GM12878 (cell line): ENCODE measurements around the gene WWP2. TPM values are rescaled to one million over a fixed set of nuclear protein-coding genes. Genes with fewer than 3 reads are reported as not detected.

Experiments used
- ATAC-seq: fragments of 200-7000 bp; cut with Tn5 transposase; 3 replicates; pipeline ENCODE4 v1.9.1; 2020; ENCODE audit warnings: mild to moderate bottlenecking, moderate library complexity
- BruUV-seq: library from RNA; stranded (reverse); fragments of 400-500 nt; replicated peaks from 2 replicates; lab custom pipeline; 2021; lab: Mats Ljungman, UMichigan
- CTCF ChIA-PET: fragments of 300-600 bp; sonication (Branson Sonifier 250); formaldehyde crosslinking; extraction: SDS; loops from one replicate; lab custom pipeline; 2021; ENCODE audit warnings: inconsistent platforms; lab: Yijun Ruan, JAX
- POLR2A ChIA-PET: fragments of 350-600 bp; formaldehyde crosslinking; extraction: SDS; loops from one replicate; lab custom pipeline; 2021; ENCODE audit warnings: inconsistent platforms; lab: Charles Lee
- RAD21 ChIA-PET: fragments of 300-600 bp; sonication (Branson Sonifier 250); formaldehyde crosslinking; loops from one replicate; lab custom pipeline; 2023; ENCODE audit warnings: antibody characterized with exemption; ENCODE audit not compliant: unreplicated experiment; lab: Charles Lee
- SMC1A ChIA-PET: fragments of 300-600 bp; sonication (Branson Sonifier 250); formaldehyde crosslinking; loops from one replicate; lab custom pipeline; 2023; ENCODE audit not compliant: unreplicated experiment, uncharacterized antibody; lab: Charles Lee
- DNase-seq: peaks from one replicate; pipeline ENCODE4 v3.0.0-alpha.2; 2011; ENCODE audit warnings: low read depth, low spot score
- FAIRE-seq: peaks from 3 replicates; lab custom pipeline; 2011; peaks lifted over from hg19 to GRCh38; lab: Jason Lieb, UNC
- H2AFZ ChIP-seq: 2 replicates; pipeline ENCODE4 v1.6.0; 2011; ENCODE audit warnings: low read depth, low read length, control low read depth; ENCODE audit not compliant: control insufficient read depth
- H3K27ac ChIP-seq: 2 replicates; pipeline ENCODE4 v1.5.1; 2011; ENCODE audit warnings: control low read depth; ENCODE audit not compliant: control insufficient read depth, insufficient read depth
- H3K27me3 ChIP-seq, 2 experiments: replicated peaks in 1 of 2; 2 replicates each; pipeline versions ENCODE4 v1.6.0 to v1.6.1; 2011; ENCODE audit warnings: low read length in 1 of 2; ENCODE audit not compliant: control insufficient read depth in 2 of 2, insufficient read depth in 2 of 2
- H3K36me3 ChIP-seq, 2 experiments: 2 replicates each; pipeline ENCODE4 v1.5.1; 2011; ENCODE audit warnings: low read length in 1 of 2; ENCODE audit not compliant: control insufficient read depth in 2 of 2, insufficient read depth in 2 of 2
- H3K4me1 ChIP-seq: 2 replicates; pipeline ENCODE4 v1.6.1; 2011; ENCODE audit warnings: mild to moderate bottlenecking, low read length, moderate library complexity, mixed read lengths; ENCODE audit not compliant: control insufficient read depth, insufficient read depth
- H3K4me2 ChIP-seq: 2 replicates; pipeline ENCODE4 v1.6.0; 2011; ENCODE audit warnings: control low read depth; ENCODE audit not compliant: control insufficient read depth, insufficient read depth
- H3K4me3 ChIP-seq: fragments of 200-600 bp; sonication (generic); 2 replicates; pipeline ENCODE4 v1.5.1; 2016
- H3K79me2 ChIP-seq: 2 replicates; pipeline ENCODE4 v1.6.0; 2011; ENCODE audit warnings: low read length; ENCODE audit not compliant: control insufficient read depth, insufficient read depth
- H3K9ac ChIP-seq: 2 replicates; pipeline ENCODE4 v1.8.0; 2011; ENCODE audit warnings: low read length, control low read depth, mixed read lengths; ENCODE audit not compliant: control insufficient read depth, insufficient read depth
- H3K9me3 ChIP-seq: replicated peaks from 3 replicates; pipeline ENCODE4 v1.5.1; 2011; ENCODE audit warnings: mild to moderate bottlenecking, low read length; ENCODE audit not compliant: control insufficient read depth, insufficient read depth
- H4K20me1 ChIP-seq: 2 replicates; pipeline ENCODE4 v1.6.0; 2011; ENCODE audit not compliant: control insufficient read depth, insufficient read depth
- ATF3 ChIP-seq: IDR thresholded peaks from 2 replicates; pipeline ENCODE4 v1.6.1; 2011; ENCODE audit warnings: low read depth, mild to moderate bottlenecking, low read length, moderate library complexity, borderline replicate concordance; ENCODE audit errors: extremely low read depth
- BACH1 ChIP-seq: fragments of 450-650 bp; IDR thresholded peaks from 2 replicates; pipeline ENCODE4 v1.6.1; 2017; ENCODE audit warnings: mild to moderate bottlenecking, borderline replicate concordance
- CBX3 ChIP-seq: fragments of 200-600 bp; sonication (generic); IDR thresholded peaks from 2 replicates; pipeline ENCODE4 v1.6.1; 2016; ENCODE audit warnings: low read depth, borderline replicate concordance
- FOXM1 ChIP-seq: IDR thresholded peaks from 2 replicates; pipeline ENCODE4 v1.6.1; 2012; ENCODE audit warnings: low read depth, mild to moderate bottlenecking, inconsistent platforms, low read length, moderate library complexity
- IKZF2 ChIP-seq, 2 experiments: fragments of 450-650 bp; IDR thresholded peaks; 2 replicates each; pipeline ENCODE4 v1.6.1; 2017; ENCODE audit warnings: mild to moderate bottlenecking in 2 of 2, moderate library complexity in 2 of 2
- IRF4 ChIP-seq: IDR thresholded peaks from 2 replicates; pipeline ENCODE4 v1.6.1; 2011; ENCODE audit warnings: low read depth, low read length
- LARP7 ChIP-seq: fragments of 450-650 bp; IDR thresholded peaks from 2 replicates; pipeline ENCODE4 v1.6.1; 2017; ENCODE audit warnings: mild to moderate bottlenecking
- NFXL1 ChIP-seq: fragments of 450-650 bp; IDR thresholded peaks from 2 replicates; pipeline ENCODE4 v1.6.1; 2017; ENCODE audit warnings: antibody characterized with exemption, mild to moderate bottlenecking, borderline replicate concordance
- NR2C1 ChIP-seq: fragments of 450-650 bp; IDR thresholded peaks from 2 replicates; pipeline ENCODE4 v1.6.1; 2017; ENCODE audit warnings: antibody characterized with exemption, mild to moderate bottlenecking, moderate library complexity
- POLR2AphosphoS5 ChIP-seq: IDR thresholded peaks from 2 replicates; pipeline ENCODE4 v1.6.1; 2011; ENCODE audit warnings: mild to moderate bottlenecking, low read length, inconsistent platforms
- RAD51 ChIP-seq: fragments of 450-650 bp; IDR thresholded peaks from 2 replicates; pipeline ENCODE4 v1.6.1; 2016; ENCODE audit warnings: moderate library complexity, mild to moderate bottlenecking, inconsistent platforms
- SREBF2 ChIP-seq: IDR thresholded peaks from 2 replicates; pipeline ENCODE4 v1.6.1; 2012; ENCODE audit warnings: mild to moderate bottlenecking, low read length
- WRNIP1 ChIP-seq: IDR thresholded peaks from 2 replicates; pipeline ENCODE4 v1.6.1; 2011; ENCODE audit warnings: low read depth, low read length, improper control_type of control experiment, borderline replicate concordance
- YY1 ChIP-seq: IDR thresholded peaks from 2 replicates; pipeline ENCODE4 v1.6.1; 2011; ENCODE audit warnings: low read depth, mild to moderate bottlenecking, low read length
- ZBTB40 ChIP-seq: fragments of 450-650 bp; IDR thresholded peaks from 2 replicates; pipeline ENCODE4 v1.6.1; 2016; ENCODE audit warnings: mild to moderate bottlenecking, moderate library complexity, borderline replicate concordance
- ZNF622 ChIP-seq: fragments of 450-650 bp; IDR thresholded peaks from 2 replicates; pipeline ENCODE4 v1.6.1; 2017; ENCODE audit warnings: mild to moderate bottlenecking, inconsistent platforms
- ZZZ3 ChIP-seq: IDR thresholded peaks from 2 replicates; pipeline ENCODE4 v1.6.1; 2011; ENCODE audit warnings: low read depth; ENCODE audit not compliant: control insufficient read depth, insufficient read length
- WGBS: methylation state at CpG from one replicate; pipeline ENCODE4 v1.1.6; 2016; ENCODE audit warnings: low lambda C conversion rate; ENCODE audit not compliant: insufficient replicate concordance, insufficient coverage; ENCODE audit errors: missing lambda C conversion rate; 5-methylcytosine and 5-hydroxymethylcytosine counted together
- in situ Hi-C: fragments of 300-500 bp; cut with MboI; formaldehyde crosslinking; loops from 9 replicates; pipeline ENCODE4 v1.14.3; 2018; ENCODE audit warnings: mixed read lengths
- intact Hi-C: fragments of 100-400 bp; cut with micrococcal nuclease; formaldehyde crosslinking; loops from one replicate; pipeline ENCODE4 v1.14.2; 2022; ENCODE audit not compliant: unreplicated experiment
- polyA plus RNA-seq, 11 experiments: library from polyadenylated mRNA; depleted of rRNA in 4 of 11; unstranded in 6 of 11; stranded (reverse) in 5 of 11; fragments of >200 nt; fragmentation: Nextera tagmentation in 4 of 11; fragmentation: Illumina TruSeq in 1 of 11; extraction: Ambion mirVana in 4 of 11; extraction: Trizol in 1 of 11; gene quantifications; 1 replicate in 1 of 11; 2 replicates in 10 of 11; pipeline versions ENCODE4 v1.2.1 to v1.2.3, GENCODE V29; 2011 to 2016; ENCODE audit warnings: inconsistent platforms in 2 of 11, missing spikeins in 2 of 11, low read depth in 1 of 11
- total RNA-seq, 4 experiments: library from RNA; depleted of rRNA in 3 of 4; stranded (reverse); fragments of >200 nt in 3 of 4; fragmentation: Illumina TruSeq in 1 of 4; extraction: Trizol in 1 of 4; gene quantifications; 2 replicates each; pipeline versions ENCODE4 v1.2.1 to v1.2.3, GENCODE V29; 2013 to 2021
- TF ChIP-seq, protein P1 (sequence below): fragments of 450-650 bp; IDR thresholded peaks from 2 replicates; pipeline ENCODE4 v1.6.1; 2016; ENCODE audit warnings: mild to moderate bottlenecking

WWP2 gene
- total and polyA plus RNA-seq, 10 of the 15 experiments (the other 5 are each of a cell fraction or from before 2014, with no cell fraction given), result 2.8 to 47.0 (median 23.8) TPM

DNA sequence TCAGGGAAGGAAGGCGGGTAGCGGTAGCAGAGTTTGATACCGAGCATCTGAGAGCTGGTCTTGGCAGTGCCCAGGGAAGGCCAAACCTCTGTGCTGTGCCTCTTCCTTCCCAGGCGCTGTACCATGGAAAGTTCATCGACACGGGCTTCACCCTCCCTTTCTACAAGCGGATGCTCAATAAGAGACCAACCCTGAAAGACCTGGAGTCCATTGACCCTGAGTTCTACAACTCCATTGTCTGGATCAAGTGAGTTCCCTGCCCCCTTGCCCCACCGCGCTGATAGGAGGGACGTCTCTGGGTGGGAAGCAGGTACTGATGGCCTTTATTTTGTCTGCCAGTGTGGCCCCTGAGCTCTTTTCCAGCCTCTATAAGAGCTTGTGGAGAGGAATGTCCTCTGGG lies 173.6 kb downstream of the WWP2 start:
- Histone ChIP-seq H3K4me1 (no peaks in the 10 kb centered on the region), H3K79me2 (no peaks in the 10 kb centered on the region), H3K9me3 (no peaks in the 10 kb centered on the region)
- RAD21 ChIA-PET, result no interaction called here
- no peak for TF ChIP-seq ZNF622
- TF ChIP-seq CBX3, result no peak
- TF ChIP-seq FOXM1, result no peak
- TF ChIP-seq IRF4, result no peak
- TF ChIP-seq POLR2AphosphoS5, result no peak
- TF ChIP-seq IKZF2 (IDR thresholded peaks at IDR 0.05), result no peak
- TF ChIP-seq LARP7, result no peak
- no peak for TF ChIP-seq ZZZ3
- TF ChIP-seq SREBF2, result no peak
- TF ChIP-seq ATF3, result no peak
- TF ChIP-seq BACH1, result no peak
- TF ChIP-seq NFXL1, result no peak
- no peak for TF ChIP-seq ZBTB40
- TF ChIP-seq NR2C1, result no peak
- TF ChIP-seq, protein P1, sequence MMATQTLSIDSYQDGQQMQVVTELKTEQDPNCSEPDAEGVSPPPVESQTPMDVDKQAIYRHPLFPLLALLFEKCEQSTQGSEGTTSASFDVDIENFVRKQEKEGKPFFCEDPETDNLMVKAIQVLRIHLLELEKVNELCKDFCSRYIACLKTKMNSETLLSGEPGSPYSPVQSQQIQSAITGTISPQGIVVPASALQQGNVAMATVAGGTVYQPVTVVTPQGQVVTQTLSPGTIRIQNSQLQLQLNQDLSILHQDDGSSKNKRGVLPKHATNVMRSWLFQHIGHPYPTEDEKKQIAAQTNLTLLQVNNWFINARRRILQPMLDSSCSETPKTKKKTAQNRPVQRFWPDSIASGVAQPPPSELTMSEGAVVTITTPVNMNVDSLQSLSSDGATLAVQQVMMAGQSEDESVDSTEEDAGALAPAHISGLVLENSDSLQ, result no peak
- TF ChIP-seq YY1, result no peak
- TF ChIP-seq WRNIP1, result no peak
- no peak for TF ChIP-seq RAD51
- TF ChIP-seq, all 136 proteins: peak for 0
- intact Hi-C loops (no loop called here), in situ Hi-C loops (no loop called here)
- H3K27ac ChIP-seq, result no peak overlapping the region
- SMC1A ChIA-PET, result no interaction called here
- POLR2A ChIA-PET, result no interaction called here
- ATAC-seq (no peak), FAIRE-seq (no peak), DNase-seq (no peak)
- H3K4me3 ChIP-seq, result no peak overlapping the region
- WGBS, result 99% methylated on average over 10 of the region's 10 CpGs
- no TSS peak for BruUV-seq
- H2AFZ ChIP-seq, result no peak overlapping the region
- CTCF ChIA-PET, result no interaction called here
- H3K9ac ChIP-seq, result no peak overlapping the region
- H3K36me3 ChIP-seq, result peaks cover 6 to 12% of the 10 kb centered on the region in 2 experiments; a peak in 3 of 4 replicates
- no peaks in the 10 kb centered on the region for H4K20me1 ChIP-seq
- no peaks in the 10 kb centered on the region for H3K27me3 ChIP-seq
- no peak overlapping the region for H3K4me2 ChIP-seq
